GM19043 (cell line): ENCODE results near the gene FIGN.

Experiments
- ATAC-seq: cut with Tn5 transposase; IDR thresholded peaks from one replicate; pipeline ENCODE4 v1.9.1; 2021; ENCODE audit warnings: low read depth; ENCODE audit not compliant: unreplicated experiment

The FIGN gene

GRCh38 chr2:163670929-163671328 lies 64.9 kb downstream of the FIGN start:
- no peak for ATAC-seq

GRCh38 chr2:163669506-163669905 lies 66.3 kb downstream of the FIGN start:
- ATAC-seq: no peak

- no peak for ATAC-seq
These were observed 68.5 kb downstream of the FIGN start for GRCh38 chr2:163667064-163667887.

GRCh38 chr2:163665817-163666216 lies 70.0 kb downstream of the FIGN start:
- ATAC-seq: no peak

- no peak for ATAC-seq
These were observed 70.8 kb downstream of the FIGN start for GRCh38 chr2:163665051-163665450.

- ATAC-seq: no peak
These were observed 71.2 kb downstream of the FIGN start for GRCh38 chr2:163664610-163665009.

GRCh38 chr2:163662141-163662780 lies 73.5 kb downstream of the FIGN start:
- ATAC-seq: no peak

GRCh38 chr2:163659224-163659623 lies 76.6 kb downstream of the FIGN start:
- no peak for ATAC-seq

GRCh38 chr2:163658556-163658955 lies 77.3 kb downstream of the FIGN start:
- ATAC-seq: no peak

GRCh38 chr2:163657281-163657656 lies 78.5 kb downstream of the FIGN start:
- ATAC-seq: no peak

- no peak for ATAC-seq
These were observed 79.1 kb downstream of the FIGN start for GRCh38 chr2:163656622-163657280.

- no peak for ATAC-seq
These were observed 80.1 kb downstream of the FIGN start for GRCh38 chr2:163655667-163656066.

GRCh38 chr2:163652751-163653150 lies 83.1 kb downstream of the FIGN start:
- ATAC-seq: no peak

- no peak for ATAC-seq
These were observed 86.7 kb downstream of the FIGN start for GRCh38 chr2:163649080-163649479.

- ATAC-seq: no peak
These were observed 88.5 kb downstream of the FIGN start for GRCh38 chr2:163647300-163647699.

- no peak for ATAC-seq
These were observed 89.1 kb downstream of the FIGN start for GRCh38 chr2:163646687-163647086.

GRCh38 chr2:163644238-163644637 lies 91.6 kb downstream of the FIGN start:
- no peak for ATAC-seq

- no peak for ATAC-seq
These were observed 93.8 kb downstream of the FIGN start for GRCh38 chr2:163641986-163642385.

GRCh38 chr2:163640542-163641193 lies 95.1 kb downstream of the FIGN start:
- ATAC-seq: no peak

- no peak for ATAC-seq
These were observed 97.9 kb downstream of the FIGN start for GRCh38 chr2:163637871-163638270.

- ATAC-seq: no peak
These were observed 102.5 kb downstream of the FIGN start for GRCh38 chr2:163633291-163633690.
